B cell (primary cell): Measurements from ENCODE around the gene LRRC45. TPM values are rescaled to one million over a fixed set of nuclear protein-coding genes. Genes with fewer than 3 reads are reported as not detected.

ENCODE experiments used
- ATAC-seq: fragments of 200-7000 bp; cut with Tn5 transposase; one replicate; pipeline ENCODE4 v1.10.0; 2021; ENCODE audit warnings: low read depth, mild to moderate bottlenecking, moderate number of reproducible peaks, moderate library complexity
- CTCF ChIA-PET: fragments of 350-600 bp; sonication (Branson Sonifier 250); formaldehyde crosslinking; loops from one replicate; lab custom pipeline; 2021; ENCODE audit warnings: antibody characterized with exemption, inconsistent platforms; lab: Charles Lee
- POLR2A ChIA-PET: fragments of 350-600 bp; sonication (Branson Sonifier 250); formaldehyde crosslinking; loops from one replicate; lab custom pipeline; 2021; ENCODE audit warnings: antibody characterized with exemption; lab: Charles Lee
- DNase-seq: peaks from one replicate; pipeline ENCODE4 v3.0.0; 2013
- H2AFZ ChIP-seq: 2 replicates; pipeline ENCODE4 v1.6.1; 2012; ENCODE audit warnings: mild to moderate bottlenecking, low read depth, low read length; ENCODE audit not compliant: insufficient read depth, poor library complexity, severe bottlenecking
- H3K27ac ChIP-seq, 2 donors: 1 replicate in 1 of 2; 2 replicates in 1 of 2; pipeline ENCODE4 v1.5.1; 2012 to 2013; ENCODE audit warnings: low read length in 2 of 2, mild to moderate bottlenecking in 2 of 2, moderate library complexity in 1 of 2
- H3K27me3 ChIP-seq, 4 experiments: fragments of 200-600 bp in 1 of 4; sonication (generic) in 1 of 4; replicated peaks in 1 of 4; 1 replicate in 2 of 4; 2 replicates in 2 of 4; pipeline versions ENCODE4 v1.6.1 to v1.7.0; 2013 to 2016; ENCODE audit warnings: low read length in 3 of 4, mild to moderate bottlenecking in 2 of 4, mixed read lengths in 1 of 4, moderate library complexity in 1 of 4; ENCODE audit not compliant: insufficient read depth in 4 of 4, control insufficient read depth in 3 of 4; ENCODE audit errors: control extremely low read depth in 1 of 4
- H3K36me3 ChIP-seq, 2 experiments: replicated peaks in 1 of 2; 1 replicate in 1 of 2; 2 replicates in 1 of 2; pipeline versions ENCODE4 v1.6.1 to v1.7.1; 2013; ENCODE audit warnings: low read length in 1 of 2; ENCODE audit not compliant: insufficient read depth in 2 of 2, control insufficient read depth in 1 of 2; ENCODE audit errors: control extremely low read depth in 1 of 2, extremely low read depth in 1 of 2
- H3K4me1 ChIP-seq, 2 donors: fragments of 200-600 bp in 1 of 2; sonication (generic) in 1 of 2; 1 replicate in 1 of 2; 2 replicates in 1 of 2; pipeline versions ENCODE4 v1.5.1 to v1.6.1; 2013 to 2017; ENCODE audit warnings: low read length in 2 of 2; ENCODE audit not compliant: control insufficient read depth in 2 of 2, insufficient read depth in 2 of 2
- H3K4me2 ChIP-seq: replicated peaks from 2 replicates; pipeline ENCODE3; 2012; ENCODE audit warnings: mild to moderate bottlenecking, low read depth, low read length; ENCODE audit not compliant: poor library complexity, severe bottlenecking
- H3K4me3 ChIP-seq, 5 experiments: fragments of 200-600 bp in 1 of 5; sonication (generic) in 1 of 5; 1 replicate in 3 of 5; 2 replicates in 2 of 5; pipeline versions ENCODE4 v1.5.1 to v1.7.0; 2011 to 2016; ENCODE audit warnings: low read length in 4 of 5, mild to moderate bottlenecking in 4 of 5, low read depth in 2 of 5, control low read depth in 1 of 5, moderate library complexity in 1 of 5; ENCODE audit not compliant: insufficient read depth in 1 of 5; ENCODE audit errors: control extremely low read depth in 1 of 5, extremely low read depth in 1 of 5
- H3K79me2 ChIP-seq: fragments of 200-600 bp; sonication (generic); one replicate; pipeline ENCODE4 v1.6.0; 2016; ENCODE audit warnings: low read length; ENCODE audit not compliant: control insufficient read depth, insufficient read depth
- H3K9ac ChIP-seq: fragments of 200-600 bp; sonication (generic); 2 replicates; pipeline ENCODE4 v1.6.1; 2017; ENCODE audit warnings: mild to moderate bottlenecking, low read length, moderate library complexity
- H3K9me3 ChIP-seq, 3 donors: one replicate each; pipeline versions ENCODE4 v1.6.1 to v1.7.1; 2013; ENCODE audit warnings: low read length in 2 of 3; ENCODE audit not compliant: control insufficient read depth in 2 of 3, insufficient read depth in 1 of 3; ENCODE audit errors: control extremely low read depth in 1 of 3
- H4K20me1 ChIP-seq: 2 replicates; pipeline ENCODE4 v1.6.0; 2012; ENCODE audit warnings: mild to moderate bottlenecking, low read length; ENCODE audit not compliant: insufficient read depth, control insufficient read depth, poor library complexity, severe bottlenecking
- H3K27ac Mint-ChIP-seq: one replicate; pipeline ENCODE4 v1.8.0; 2021; ENCODE audit warnings: mixed read lengths
- H3K27me3 Mint-ChIP-seq: one replicate; pipeline ENCODE4 v1.8.0; 2021; ENCODE audit warnings: mixed read lengths
- H3K4me1 Mint-ChIP-seq: one replicate; pipeline ENCODE4 v1.8.0; 2021; ENCODE audit warnings: mixed read lengths
- H3K4me3 Mint-ChIP-seq: one replicate; pipeline ENCODE4 v1.8.0; 2021; ENCODE audit warnings: mixed read lengths
- H3K9me3 Mint-ChIP-seq: one replicate; pipeline ENCODE4 v1.8.0; 2022; ENCODE audit warnings: mixed read lengths; ENCODE audit not compliant: insufficient read depth
- CTCF ChIP-seq: fragments of 200-600 bp; IDR thresholded peaks from one replicate; pipeline ENCODE4 v1.8.0; 2022; ENCODE audit warnings: antibody characterized with exemption, mild to moderate bottlenecking
- EZH2 ChIP-seq: IDR thresholded peaks from 2 replicates; pipeline ENCODE4 v1.6.1; 2012; ENCODE audit warnings: borderline replicate concordance, low read depth, mild to moderate bottlenecking, moderate library complexity, low read length; ENCODE audit not compliant: insufficient read depth, poor library complexity, severe bottlenecking
- WGBS: methylation state at CpG from one replicate; pipeline ENCODE4 v1.1.5; 2013; ENCODE audit warnings: missing lambda C conversion rate; ENCODE audit not compliant: insufficient coverage; 5-methylcytosine and 5-hydroxymethylcytosine counted together
- intact Hi-C: fragments of 100-400 bp; cut with micrococcal nuclease; formaldehyde crosslinking; loops from one replicate; pipeline ENCODE4 v1.10.0; 2022
- polyA plus RNA-seq: library from polyadenylated mRNA; depleted of rRNA; stranded (reverse); fragments of >200 nt; gene quantifications from 2 replicates; pipeline ENCODE4 v1.2.3, GENCODE V29; 2012
- total RNA-seq, 2 donors: library from RNA; stranded (reverse); fragments of 120-200 nt in 1 of 2; gene quantifications; 1 replicate in 1 of 2; 2 replicates in 1 of 2; pipeline versions ENCODE4 v1.2.3 to v1.2.4, GENCODE V29; 2013 to 2022

The LRRC45 gene
- total and polyA plus RNA-seq, 2 donors (not counting 1 experiment from before 2014, with no cell fraction given) = 19.4 to 19.6 TPM

GRCh38 chr17:82080048-82080788, 57.1 kb downstream of the LRRC45 start:
- Histone ChIP-seq H2AFZ (no peak overlapping the region), H3K79me2 (no peaks in the 10 kb centered on the region), H3K9me3 (no peaks in the 10 kb centered on the region), H3K27ac (no peak overlapping the region), H3K36me3 (peaks cover 0 to 38% of the 10 kb centered on the region in 2 experiments), H4K20me1 (no peaks in the 10 kb centered on the region), H3K4me2 (no peak overlapping the region), H3K4me1 (no peaks in the 10 kb centered on the region), H3K27me3 (no peaks in the 10 kb centered on the region), H3K4me3 (no peak overlapping the region), H3K9ac (no peak overlapping the region)
- POLR2A ChIA-PET = no interaction called here
- 94% methylated on average over 36 of the region's 36 CpGs for WGBS
- Mint-ChIP-seq H3K27me3 (no peaks in the 10 kb centered on the region), H3K27ac (no peak overlapping the region), H3K4me3 (no peak overlapping the region), H3K4me1 (no peaks in the 10 kb centered on the region), H3K9me3 (no peaks in the 10 kb centered on the region)
- CTCF ChIA-PET = no interaction called here
- intact Hi-C loops = no loop called here
- TF ChIP-seq EZH2 = no peak
- no peak for TF ChIP-seq CTCF
- DNase-seq = no peak
- no peak for ATAC-seq

Other genes with a start within 250 kb of the LRRC45 start
- gene GCGR, start 219.2 kb upstream of the LRRC45 start, total RNA-seq = not detected in 2 replicates
- gene GCGR, start 219.2 kb upstream of the LRRC45 start, polyA plus RNA-seq = not detected in 2 replicates
- 69.7 and 74.3 TPM in 2 replicates for gene MCRIP1, start 190.0 kb upstream of the LRRC45 start, total RNA-seq
- 59.2 and 84.0 TPM in 2 replicates for gene MCRIP1, start 190.0 kb upstream of the LRRC45 start, polyA plus RNA-seq
- not detected in 2 replicates for gene PPP1R27, start 188.3 kb upstream of the LRRC45 start, total RNA-seq
- not detected in 2 replicates for gene PPP1R27, start 188.3 kb upstream of the LRRC45 start, polyA plus RNA-seq
- gene P4HB, start 162.8 kb upstream of the LRRC45 start, total RNA-seq = 191 and 197 TPM in 2 replicates
- 37.4 and 42.5 TPM in 2 replicates for gene P4HB, start 162.8 kb upstream of the LRRC45 start, polyA plus RNA-seq
- gene ARHGDIA, start 152.0 kb upstream of the LRRC45 start, total RNA-seq = 262 and 263 TPM in 2 replicates
- gene ARHGDIA, start 152.0 kb upstream of the LRRC45 start, polyA plus RNA-seq = 510 and 744 TPM in 2 replicates
- 49.7 and 52.1 TPM in 2 replicates for gene ALYREF, start 131.7 kb upstream of the LRRC45 start, total RNA-seq
- 102 and 128 TPM in 2 replicates for gene ALYREF, start 131.7 kb upstream of the LRRC45 start, polyA plus RNA-seq
- 39.5 and 43.3 TPM in 2 replicates for gene ANAPC11, start 131.6 kb upstream of the LRRC45 start, total RNA-seq
- gene ANAPC11, start 131.6 kb upstream of the LRRC45 start, polyA plus RNA-seq = 110 and 120 TPM in 2 replicates
- 0.24 and 0.44 TPM in 2 replicates for gene NPB, start 121.1 kb upstream of the LRRC45 start, total RNA-seq
- not detected in 2 replicates for gene NPB, start 121.1 kb upstream of the LRRC45 start, polyA plus RNA-seq
- gene PCYT2, start 111.9 kb upstream of the LRRC45 start, total RNA-seq = 34.2 and 34.9 TPM in 2 replicates
- gene PCYT2, start 111.9 kb upstream of the LRRC45 start, polyA plus RNA-seq = 33.4 and 38.7 TPM in 2 replicates
- gene SIRT7, start 105.1 kb upstream of the LRRC45 start, total RNA-seq = 82.7 and 83.2 TPM in 2 replicates
- gene SIRT7, start 105.1 kb upstream of the LRRC45 start, polyA plus RNA-seq = 59.5 and 77.2 TPM in 2 replicates
- 27.9 and 29.0 TPM in 2 replicates for gene MAFG, start 95.6 kb upstream of the LRRC45 start, total RNA-seq
- 11.4 and 29.8 TPM in 2 replicates for gene MAFG, start 95.6 kb upstream of the LRRC45 start, polyA plus RNA-seq
- 3.7 and 4.4 TPM in 2 replicates for gene PYCR1, start 86.0 kb upstream of the LRRC45 start, total RNA-seq
- 3.7 and 4.3 TPM in 2 replicates for gene PYCR1, start 86.0 kb upstream of the LRRC45 start, polyA plus RNA-seq
- gene MYADML2, start 76.1 kb upstream of the LRRC45 start, total RNA-seq = not detected in 2 replicates
- gene MYADML2, start 76.1 kb upstream of the LRRC45 start, polyA plus RNA-seq = not detected in 2 replicates
- gene NOTUM, start 62.1 kb upstream of the LRRC45 start, total RNA-seq = not detected in 2 replicates
- gene NOTUM, start 62.1 kb upstream of the LRRC45 start, polyA plus RNA-seq = not detected in 2 replicates
- 46.7 and 50.4 TPM in 2 replicates for gene ASPSCR1, start 45.7 kb upstream of the LRRC45 start, total RNA-seq
- 32.3 and 34.0 TPM in 2 replicates for gene ASPSCR1, start 45.7 kb upstream of the LRRC45 start, polyA plus RNA-seq
- 26.7 and 37.0 TPM in 2 replicates for gene CENPX, start 427 bp upstream of the LRRC45 start, total RNA-seq
- 36.8 and 40.1 TPM in 2 replicates for gene CENPX, start 427 bp upstream of the LRRC45 start, polyA plus RNA-seq
- 0.41 and 0.62 TPM in 2 replicates for gene RAC3, start 8.4 kb downstream of the LRRC45 start, total RNA-seq
- gene RAC3, start 8.4 kb downstream of the LRRC45 start, polyA plus RNA-seq = 1.1 and 2.0 TPM in 2 replicates
- gene DCXR, start 14.4 kb downstream of the LRRC45 start, total RNA-seq = 63.9 and 70.7 TPM in 2 replicates
- gene DCXR, start 14.4 kb downstream of the LRRC45 start, polyA plus RNA-seq = 143 and 424 TPM in 2 replicates
- gene RFNG, start 28.5 kb downstream of the LRRC45 start, total RNA-seq = 30.1 TPM in 2 replicates
- gene RFNG, start 28.5 kb downstream of the LRRC45 start, polyA plus RNA-seq = 37.8 and 44.5 TPM in 2 replicates
- gene GPS1, start 28.6 kb downstream of the LRRC45 start, total RNA-seq = 79.5 and 80.5 TPM in 2 replicates
- 105 and 124 TPM in 2 replicates for gene GPS1, start 28.6 kb downstream of the LRRC45 start, polyA plus RNA-seq
- 109 and 112 TPM in 2 replicates for gene DUS1L, start 42.5 kb downstream of the LRRC45 start, total RNA-seq
- 241 and 291 TPM in 2 replicates for gene DUS1L, start 42.5 kb downstream of the LRRC45 start, polyA plus RNA-seq
- gene FASN, start 74.9 kb downstream of the LRRC45 start, total RNA-seq = 35.6 and 36.8 TPM in 2 replicates
- gene FASN, start 74.9 kb downstream of the LRRC45 start, polyA plus RNA-seq = 19.4 and 29.6 TPM in 2 replicates
- 67.2 and 82.0 TPM in 2 replicates for gene CCDC57, start 189.5 kb downstream of the LRRC45 start, total RNA-seq
- 34.2 and 49.7 TPM in 2 replicates for gene CCDC57, start 189.5 kb downstream of the LRRC45 start, polyA plus RNA-seq
- 65.2 and 65.7 TPM in 2 replicates for gene SLC16A3, start 205.7 kb downstream of the LRRC45 start, total RNA-seq
- gene SLC16A3, start 205.7 kb downstream of the LRRC45 start, polyA plus RNA-seq = 13.9 and 14.9 TPM in 2 replicates